SKM-1 (cell line): ENCODE results near the gene CTNND1.
"Not testable (repeated sequence)": the region's sequence is repeated elsewhere in the genome, so short reads cannot be mapped to it uniquely, and the experiment has no call there.

ENCODE experiments used
- DNase-seq: peaks from one replicate; lab custom pipeline; 2025; ENCODE audit not compliant: unreplicated experiment; lab: John Stamatoyannopoulos, UW

Gene CTNND1

GRCh38 chr11:57761301-57762234 is at the start of gene CTNND1:
Gene CTNND1, plus strand, starts transcription at chr11:57761802. Its CDS starts 29,677 bp downstream, at chr11:57791479.
- peak; percentile 82 for DNase-seq

GRCh38 chr11:57712256-57713150 is 49.1 kb upstream of the CTNND1 start, which contains the start of gene TMX2:
Gene TMX2, plus strand, starts transcription at chr11:57712593. Its CDS starts 26 bp downstream, at chr11:57712619.
- DNase-seq = peak; percentile 99

- no peak for DNase-seq
Measured at GRCh38 chr11:57713835-57714234, 47.8 kb upstream of the CTNND1 start.

- DNase-seq = not testable (repeated sequence)
Measured at GRCh38 chr11:57716726-57717125, 44.9 kb upstream of the CTNND1 start.

GRCh38 chr11:57727185-57727584 is 34.4 kb upstream of the CTNND1 start:
- no peak for DNase-seq

- no peak for DNase-seq
Measured at GRCh38 chr11:57728829-57729228, 32.8 kb upstream of the CTNND1 start.

GRCh38 chr11:57729479-57729878 is 32.1 kb upstream of the CTNND1 start:
- no peak for DNase-seq

GRCh38 chr11:57732661-57733060 is 28.9 kb upstream of the CTNND1 start:
- no peak for DNase-seq

- DNase-seq = no peak
Measured at GRCh38 chr11:57735619-57736298, 25.8 kb upstream of the CTNND1 start.

GRCh38 chr11:57741132-57742086 is 20.2 kb upstream of the CTNND1 start, which contains the start of gene SELENOH:
Gene SELENOH, plus strand, starts transcription at chr11:57741491. Its CDS starts 105 bp downstream, at chr11:57741596.
- peak; percentile 97 for DNase-seq

- DNase-seq = no peak
Measured at GRCh38 chr11:57742087-57742452, 19.5 kb upstream of the CTNND1 start.

- DNase-seq = no peak
Measured at GRCh38 chr11:57744357-57744756, 17.2 kb upstream of the CTNND1 start.

GRCh38 chr11:57745206-57745605 is 16.4 kb upstream of the CTNND1 start:
- no peak for DNase-seq

- no peak for DNase-seq
Measured at GRCh38 chr11:57746920-57747319, 14.7 kb upstream of the CTNND1 start.

GRCh38 chr11:57751176-57751575 is 10.4 kb upstream of the CTNND1 start:
- no peak for DNase-seq

- DNase-seq = no peak
Measured at GRCh38 chr11:57751676-57752253, 9.8 kb upstream of the CTNND1 start, which contains the start of gene BTBD18. Gene BTBD18, minus strand, starts transcription at chr11:57751819. Its CDS starts 631 bp downstream, at chr11:57751188.

- no peak for DNase-seq
Measured at GRCh38 chr11:57752954-57753353, 8.6 kb upstream of the CTNND1 start.

GRCh38 chr11:57758174-57758573 is 3.4 kb upstream of the CTNND1 start:
- DNase-seq = no peak

GRCh38 chr11:57762235-57762861 is 746 bp downstream of the CTNND1 start:
- no peak for DNase-seq
